ENCODE data around the gene YAE1.
"Not testable (repeated sequence)": the region's sequence is repeated elsewhere in the genome, so short reads cannot be mapped to it uniquely, and the experiment has no call there.

YAE1 gene

DNA sequence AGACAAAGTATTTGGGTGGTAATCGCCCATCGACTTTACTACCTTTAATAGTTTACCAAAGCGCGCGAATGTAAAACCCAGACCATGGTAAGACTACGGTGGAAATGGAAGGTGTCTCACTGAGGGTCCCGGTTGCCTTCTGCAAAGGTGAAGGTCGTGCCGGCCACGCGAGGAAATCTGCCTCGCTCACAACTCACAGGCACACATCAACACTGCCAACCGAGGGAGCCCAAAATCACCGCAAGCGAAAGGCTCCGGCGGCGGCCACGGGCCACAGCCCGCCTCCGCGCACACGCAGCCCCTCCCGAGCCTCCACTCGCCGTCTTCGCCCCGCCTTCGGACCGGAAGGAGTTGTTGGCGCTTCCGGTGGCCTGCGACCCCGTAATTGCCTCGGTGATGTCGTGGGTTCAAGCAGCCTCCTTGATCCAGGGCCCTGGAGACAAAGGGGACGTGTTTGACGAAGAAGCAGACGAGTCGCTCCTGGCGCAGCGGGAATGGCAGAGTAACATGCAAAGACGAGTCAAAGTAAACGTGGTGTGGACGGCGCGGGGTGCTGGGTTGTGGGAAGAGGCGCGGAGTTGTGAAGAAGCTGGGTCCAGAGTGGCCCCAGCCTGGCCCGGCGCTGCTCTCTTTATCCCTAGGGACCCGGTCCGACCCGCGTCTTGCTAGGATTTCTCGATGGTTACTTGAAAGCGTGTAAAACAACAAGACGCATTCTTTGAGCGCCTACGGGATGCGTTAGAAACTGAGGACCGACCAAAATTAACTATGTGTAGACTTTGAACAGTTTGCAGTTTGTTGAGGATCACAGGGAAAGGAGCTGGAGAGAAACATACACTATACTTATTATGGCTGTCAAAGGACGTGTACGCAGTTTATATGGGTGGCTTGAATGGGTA lies at the start of gene YAE1:
YAE1 (plus strand) TSS at position 382 of the 899 bp plus-strand sequence; CDS start at position 397, 15 bp downstream.
- DNase-seq = peak; percentile 23

- DNase-seq = no peak
Observed at GRCh38 chr7:39516498-39516897, 49.7 kb upstream of the YAE1 start.

DNA sequence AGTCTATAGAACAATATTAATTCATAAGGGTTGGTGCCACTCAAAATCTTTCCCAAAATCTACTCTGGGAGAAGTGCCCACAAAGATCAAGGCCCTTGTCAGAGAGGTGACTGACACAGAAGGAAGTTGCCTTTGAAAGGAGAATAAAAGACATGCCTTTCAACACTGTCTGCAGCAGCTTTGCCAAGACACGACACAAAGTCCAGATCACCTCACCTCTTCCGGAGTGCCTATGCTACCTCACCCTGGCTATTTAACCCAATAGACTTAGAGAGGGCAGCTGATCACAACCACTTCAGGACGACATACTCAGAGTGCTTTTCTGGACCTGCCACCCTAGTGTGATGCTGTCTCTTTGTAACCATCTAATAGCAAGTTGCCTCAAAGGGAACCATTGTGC lies 49.0 kb upstream of the YAE1 start:
- no peak for DNase-seq

GRCh38 chr7:39525926-39526325 lies 40.3 kb upstream of the YAE1 start:
- no peak for DNase-seq

GRCh38 chr7:39526666-39527065 lies 39.5 kb upstream of the YAE1 start:
- DNase-seq = no peak

DNA sequence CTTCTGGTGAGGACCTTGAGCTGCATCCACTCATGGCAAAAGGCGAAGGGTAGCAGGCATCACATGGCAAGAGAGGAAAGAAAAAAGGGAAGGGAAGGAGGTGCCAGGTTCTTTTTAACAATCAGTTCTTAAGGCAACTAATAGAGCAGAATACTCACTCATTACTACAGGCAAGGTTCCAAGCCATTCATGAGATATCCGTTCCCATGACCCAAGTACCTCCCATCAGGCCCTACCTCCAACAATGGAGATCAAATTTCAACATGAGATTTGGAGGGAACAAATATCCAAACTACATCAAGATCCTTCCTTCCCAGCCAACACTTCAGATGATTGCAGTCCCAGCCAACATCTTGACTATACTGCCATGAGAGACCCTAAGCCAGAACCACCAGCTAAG lies 38.9 kb upstream of the YAE1 start:
- no peak for DNase-seq

- no peak for DNase-seq
Observed at GRCh38 chr7:39527951-39528350, 38.3 kb upstream of the YAE1 start.

DNA sequence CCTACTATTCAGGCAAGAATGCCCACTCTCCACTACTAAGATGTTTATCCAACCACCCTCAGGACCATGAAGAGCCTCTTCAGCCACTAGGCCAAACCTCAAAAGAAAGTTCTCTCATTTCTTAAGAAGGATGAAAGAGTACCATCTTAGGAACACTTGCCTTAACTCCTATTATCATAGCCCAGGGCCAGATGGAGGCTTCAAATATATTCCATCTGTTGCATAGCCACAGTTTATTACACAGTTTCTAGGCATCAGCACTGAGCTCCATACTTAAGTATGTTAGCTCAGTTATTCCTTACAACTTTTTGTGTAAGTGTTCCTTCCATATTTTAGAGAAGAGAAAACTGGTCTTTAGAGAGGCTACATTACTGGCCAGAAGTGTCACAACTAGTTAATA lies 37.4 kb upstream of the YAE1 start:
- no peak for DNase-seq

DNA sequence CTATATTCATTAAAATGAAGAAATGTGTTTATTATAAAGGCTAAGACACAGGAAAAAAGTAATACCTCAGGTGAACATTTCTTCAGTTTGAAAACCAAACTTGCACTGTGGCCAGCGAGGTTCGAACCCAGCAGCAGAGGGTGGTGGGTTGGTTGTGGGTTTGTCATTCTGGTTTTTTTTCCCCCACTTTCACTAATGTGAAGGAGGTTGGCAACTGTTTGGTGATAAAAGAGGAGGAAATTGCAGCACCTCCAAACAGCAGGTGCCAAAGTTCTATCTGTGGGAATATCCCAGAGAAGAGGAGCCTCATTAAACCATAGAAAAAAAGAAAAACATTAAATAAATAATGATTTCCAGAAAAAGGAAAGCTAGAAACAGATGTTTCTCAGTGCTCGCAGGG lies 36.6 kb upstream of the YAE1 start:
- no peak for DNase-seq

DNA sequence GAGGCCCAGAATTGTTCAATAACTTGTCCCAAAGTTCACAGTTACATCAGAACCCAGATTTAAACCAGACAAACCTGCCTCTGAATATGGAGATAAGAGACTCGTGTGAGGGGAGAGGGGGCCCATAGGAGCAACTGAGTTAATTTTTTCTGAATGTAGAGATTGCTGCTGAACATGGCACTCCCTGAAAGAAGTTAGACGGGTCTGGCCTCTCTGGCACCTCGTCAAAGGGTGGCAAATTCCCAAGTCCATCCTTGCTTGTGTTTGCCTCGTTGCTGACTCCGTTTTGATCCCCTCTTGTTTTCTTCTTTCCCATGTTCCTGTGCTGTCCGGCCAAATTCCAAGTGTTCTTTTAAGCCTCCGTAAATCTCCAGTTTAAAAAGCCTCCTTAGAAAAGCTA lies 35.2 kb upstream of the YAE1 start:
- DNase-seq = no peak

DNA sequence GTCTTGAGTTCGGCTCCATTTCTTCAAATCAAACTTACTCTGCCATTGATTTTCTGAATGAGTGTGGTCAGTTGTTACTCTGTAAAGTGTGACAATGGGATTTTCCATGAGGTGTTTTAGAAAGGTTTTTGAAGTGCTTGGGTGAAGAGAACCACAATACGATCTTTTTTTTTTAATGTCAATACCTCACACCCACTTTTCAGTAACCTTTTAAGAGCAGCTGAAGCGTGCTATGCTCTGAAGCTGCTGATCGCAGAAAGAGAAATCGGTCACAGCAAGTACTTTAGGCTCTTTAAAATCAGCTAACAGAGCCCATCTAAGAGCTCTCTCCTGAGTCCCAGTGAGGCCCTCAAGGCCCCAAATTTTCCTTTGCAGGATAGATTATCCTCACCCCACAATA lies 34.4 kb upstream of the YAE1 start:
- no peak for DNase-seq

- no peak for DNase-seq
Observed at GRCh38 chr7:39532832-39533231, 33.4 kb upstream of the YAE1 start.

DNA sequence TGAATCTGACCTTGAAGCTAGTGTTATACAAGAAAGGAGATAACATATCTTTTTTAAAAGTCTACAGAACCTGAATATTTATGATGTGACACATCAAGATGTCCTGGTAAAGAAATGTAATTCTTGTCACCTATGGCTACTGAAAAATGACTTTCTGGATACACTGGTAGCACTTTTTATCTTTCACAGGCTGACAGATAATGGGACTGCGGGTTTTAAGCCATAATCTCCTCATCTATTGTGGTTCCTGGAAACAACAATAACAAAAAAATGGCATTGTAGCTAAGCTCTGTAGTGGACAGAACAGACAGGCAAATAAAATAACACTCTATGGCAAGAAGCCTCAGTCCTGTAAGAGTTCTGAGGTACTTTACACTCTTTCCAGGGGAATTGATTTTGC lies 31.6 kb upstream of the YAE1 start:
- DNase-seq = no peak

DNA sequence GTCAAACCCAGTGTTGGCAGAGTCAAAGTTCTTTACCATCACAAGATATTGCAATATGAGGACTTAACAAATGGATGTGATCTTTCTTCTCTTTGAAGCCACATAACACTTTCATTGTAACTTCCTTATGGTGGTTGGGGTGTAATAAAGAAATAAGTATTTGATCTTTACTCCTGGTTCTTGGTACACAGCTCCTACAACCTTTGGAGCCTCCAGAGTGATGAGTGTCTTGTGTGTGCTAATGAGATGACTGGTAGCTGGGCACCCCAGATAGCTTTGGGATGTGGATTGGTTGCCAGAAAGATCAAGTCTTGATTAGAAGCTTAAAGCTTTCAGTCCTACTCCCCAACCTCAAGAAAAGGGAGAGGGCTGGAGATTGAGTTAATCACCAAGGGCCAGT lies 31.1 kb upstream of the YAE1 start:
- no peak for DNase-seq

- no peak for DNase-seq
Observed at GRCh38 chr7:39535720-39536119, 30.5 kb upstream of the YAE1 start.

DNA sequence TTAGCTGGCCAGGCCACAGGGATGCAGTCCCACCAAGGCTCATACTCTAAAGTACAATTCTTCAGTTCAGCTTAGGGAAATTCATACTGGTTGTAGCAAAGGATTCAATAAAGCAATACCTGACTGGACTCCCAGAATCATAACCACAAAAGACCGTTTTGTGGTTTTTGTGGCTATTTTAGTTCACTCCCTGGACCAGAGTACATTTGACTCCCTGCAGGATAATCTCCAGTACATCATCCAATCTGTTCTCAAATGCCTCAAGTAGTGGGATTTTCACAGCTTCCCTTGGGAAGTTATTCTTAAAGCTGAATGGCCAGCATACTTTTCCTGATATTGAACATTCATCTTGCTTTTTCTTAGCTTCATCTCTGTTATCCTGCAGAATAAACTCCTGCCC lies 29.3 kb upstream of the YAE1 start:
- DNase-seq = no peak

DNA sequence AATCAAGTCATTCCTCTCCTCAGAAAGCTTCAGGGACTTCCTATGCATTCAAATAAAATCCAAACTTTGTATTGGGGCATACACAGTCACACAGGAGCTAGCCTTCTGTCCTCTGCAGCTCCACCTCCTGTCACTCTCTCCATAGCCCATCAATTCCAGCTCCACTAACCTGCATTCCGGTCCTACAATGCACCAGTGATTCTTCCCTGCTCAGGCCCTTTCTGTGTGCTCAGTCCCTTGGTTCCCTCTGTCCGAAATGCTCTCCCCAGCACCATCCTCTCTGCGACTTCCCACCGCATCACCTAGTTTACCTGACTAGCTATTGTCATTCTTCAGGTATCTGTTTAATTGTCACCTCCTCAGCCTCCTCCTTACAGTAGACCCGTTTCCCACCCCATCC lies 26.4 kb upstream of the YAE1 start:
- no peak for DNase-seq

DNA sequence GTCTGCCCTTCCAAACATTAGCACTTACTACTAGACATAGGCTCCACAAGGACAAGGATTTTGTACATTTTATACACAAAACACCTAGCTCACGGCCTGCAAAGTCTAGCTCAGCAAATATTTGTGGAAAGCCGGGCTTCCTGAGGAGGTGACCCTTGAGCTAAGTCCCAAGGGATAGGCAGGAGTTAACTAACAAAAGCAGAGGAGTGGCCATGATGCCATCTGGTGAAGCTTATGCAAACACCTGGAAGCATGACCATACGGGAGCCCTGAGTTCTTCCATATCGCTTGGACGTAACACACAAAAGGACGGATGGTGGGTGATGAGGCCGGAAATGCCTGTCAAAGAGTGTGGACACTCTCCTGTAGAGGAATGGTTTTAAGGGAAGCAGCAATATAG lies 25.9 kb upstream of the YAE1 start:
- no peak for DNase-seq

- DNase-seq = no peak
Observed at GRCh38 chr7:39541511-39541910, 24.7 kb upstream of the YAE1 start.

GRCh38 chr7:39544774-39545173 lies 21.4 kb upstream of the YAE1 start:
- DNase-seq = not testable (repeated sequence)

DNA sequence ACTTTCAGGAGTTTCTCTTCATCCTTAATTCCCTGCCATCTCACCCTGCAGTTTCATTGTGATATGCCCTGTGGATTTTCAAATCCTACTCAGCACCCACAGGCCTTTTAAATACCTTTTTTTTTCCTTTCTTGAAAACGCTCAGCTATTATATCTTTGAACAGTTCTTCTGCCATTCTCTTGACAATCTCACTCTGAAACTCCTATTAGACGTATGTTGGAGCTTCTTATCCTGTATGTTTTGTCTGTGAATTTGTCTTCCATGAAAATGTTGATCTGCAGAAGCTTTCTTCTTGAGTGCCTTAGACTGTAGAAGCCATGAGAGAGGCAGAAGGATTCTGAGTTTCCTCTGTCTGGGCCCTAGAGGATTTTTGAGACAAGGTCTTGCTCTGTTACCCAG lies 18.9 kb upstream of the YAE1 start:
- DNase-seq = no peak

- DNase-seq = no peak
Observed at GRCh38 chr7:39550411-39550810, 15.8 kb upstream of the YAE1 start.

DNA sequence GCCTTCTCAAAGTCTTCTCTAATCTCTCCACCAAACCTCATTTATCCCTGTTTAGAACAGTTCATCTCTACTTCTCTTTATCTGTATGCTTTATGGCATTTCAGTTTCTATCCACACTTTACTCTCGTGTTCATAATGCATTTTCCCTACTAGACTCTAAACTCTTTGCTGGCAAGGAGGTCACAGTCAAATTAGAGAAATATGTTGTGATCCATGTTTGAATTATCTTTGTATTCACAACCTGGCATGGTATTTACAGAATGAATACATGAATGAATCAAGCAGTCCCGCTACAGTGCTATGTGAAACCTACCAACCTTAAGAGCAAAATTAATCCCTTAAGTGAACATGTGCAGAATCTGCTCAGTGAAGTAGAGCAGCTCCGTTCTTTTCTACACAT lies 12.8 kb upstream of the YAE1 start:
- DNase-seq = no peak

GRCh38 chr7:39554583-39555165 lies 11.5 kb upstream of the YAE1 start:
- no peak for DNase-seq

DNA sequence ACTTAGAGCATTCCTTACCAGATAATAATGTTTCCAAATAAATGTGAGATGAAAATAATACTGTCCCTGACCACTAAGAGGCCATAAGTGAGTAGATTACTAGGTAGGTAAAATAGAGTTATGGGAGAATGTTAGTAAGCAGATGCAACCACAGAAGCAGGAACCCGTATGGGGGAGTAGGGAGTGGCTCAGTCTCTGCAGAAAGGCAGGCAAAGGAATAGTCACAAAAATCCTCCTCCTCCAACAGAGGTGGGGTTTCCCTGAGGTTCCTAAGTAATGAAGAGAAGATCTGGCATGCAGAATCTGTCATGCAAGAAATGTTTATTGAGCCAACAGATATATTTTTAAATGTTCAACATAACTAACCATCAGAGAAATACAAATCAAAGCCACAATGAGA lies 9.0 kb upstream of the YAE1 start:
- no peak for DNase-seq
